Prostate gland (tissue), 2 donors: ENCODE results near the gene MYLK2.

Experiments
- CTCF ChIP-seq, 4 experiments: fragments of 200-600 bp in 2 of 4; fragments of 450-650 bp in 2 of 4; sonication (generic) in 2 of 4; IDR thresholded peaks; 1 replicate in 3 of 4; 2 replicates in 1 of 4; pipeline ENCODE4 v1.5.1; 2016 to 2019; ENCODE audit warnings: antibody characterized with exemption in 4 of 4, mild to moderate bottlenecking in 2 of 4, moderate library complexity in 2 of 4
- POLR2A ChIP-seq: fragments of 450-650 bp; IDR thresholded peaks from one replicate; pipeline ENCODE4 v1.6.1; 2016; ENCODE audit warnings: antibody characterized with exemption, mild to moderate bottlenecking
- POLR2AphosphoS5 ChIP-seq: sonication (generic); formaldehyde crosslinking; IDR thresholded peaks from one replicate; pipeline ENCODE4 v1.6.1; 2017; ENCODE audit warnings: antibody characterized with exemption

- no peak for TF ChIP-seq CTCF (IDR thresholded peaks at IDR 0.05)
- no peak for TF ChIP-seq POLR2AphosphoS5
- no peak for TF ChIP-seq POLR2A
These were observed 39.0 kb downstream of the MYLK2 start for GRCh38 chr20:31857861-31858759.
